ENCODE measurements around the gene ANGPTL7.

ANGPTL7 gene

DNA sequence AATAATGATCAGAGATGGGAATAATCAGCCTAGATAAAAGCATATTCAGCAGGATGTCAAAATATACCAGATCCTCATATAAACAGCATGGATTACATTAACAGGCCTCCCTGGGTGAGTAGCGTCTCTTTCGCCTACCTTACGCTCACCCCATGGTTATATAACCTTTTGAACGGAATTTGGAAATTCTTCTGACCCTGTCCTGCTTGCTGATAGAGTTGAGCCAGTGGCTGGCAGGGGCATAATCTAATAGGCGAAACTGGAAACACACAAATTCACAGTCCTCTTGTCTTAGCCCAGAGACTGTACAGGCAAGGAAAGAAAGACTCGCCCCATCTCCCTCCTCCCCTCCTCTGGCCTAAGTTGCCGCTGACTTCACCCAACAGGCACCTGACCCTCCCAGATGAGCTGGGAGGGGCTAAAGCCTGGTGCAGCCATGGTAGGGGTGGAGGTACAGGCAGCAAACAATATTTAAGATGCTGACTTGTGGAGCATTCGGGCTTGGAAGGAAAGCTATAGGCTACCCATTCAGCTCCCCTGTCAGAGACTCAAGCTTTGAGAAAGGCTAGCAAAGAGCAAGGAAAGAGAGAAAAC, at the start of gene ANGPTL7:
Gene ANGPTL7 (plus strand): TSS at position 498 of the 594 bp plus-strand sequence. CDS start 225 bp downstream, outside the sequence.
- H3K27ac ChIP-seq (ENCODE audit: low read length) = no peak within 1 kb of the TSS
- peaks cover 8 to 15% of the 10 kb centered on the region in 2 donors for H3K4me1 ChIP-seq (ENCODE audit: control insufficient read depth in 1 of 2, insufficient read depth in 2 of 2, low read length in 2 of 2)
- H3K9me3 ChIP-seq (ENCODE audit: control insufficient read depth in 1 of 2, low read length in 2 of 2) = no peaks in the 10 kb centered on the region
- H3K36me3 ChIP-seq (ENCODE audit: control insufficient read depth in 1 of 2, insufficient read depth in 2 of 2, low read length in 2 of 2) = peaks cover 27 to 34% of the 10 kb centered on the region in 2 donors
- H3K4me3 ChIP-seq (ENCODE audit: low read depth in 1 of 2, low read length in 2 of 2) = peak within 1 kb of the TSS in 1 of 2 donors; percentile 46
- no peaks in the 10 kb centered on the region for H3K27me3 ChIP-seq (ENCODE audit: low read depth, low read length)

DNA sequence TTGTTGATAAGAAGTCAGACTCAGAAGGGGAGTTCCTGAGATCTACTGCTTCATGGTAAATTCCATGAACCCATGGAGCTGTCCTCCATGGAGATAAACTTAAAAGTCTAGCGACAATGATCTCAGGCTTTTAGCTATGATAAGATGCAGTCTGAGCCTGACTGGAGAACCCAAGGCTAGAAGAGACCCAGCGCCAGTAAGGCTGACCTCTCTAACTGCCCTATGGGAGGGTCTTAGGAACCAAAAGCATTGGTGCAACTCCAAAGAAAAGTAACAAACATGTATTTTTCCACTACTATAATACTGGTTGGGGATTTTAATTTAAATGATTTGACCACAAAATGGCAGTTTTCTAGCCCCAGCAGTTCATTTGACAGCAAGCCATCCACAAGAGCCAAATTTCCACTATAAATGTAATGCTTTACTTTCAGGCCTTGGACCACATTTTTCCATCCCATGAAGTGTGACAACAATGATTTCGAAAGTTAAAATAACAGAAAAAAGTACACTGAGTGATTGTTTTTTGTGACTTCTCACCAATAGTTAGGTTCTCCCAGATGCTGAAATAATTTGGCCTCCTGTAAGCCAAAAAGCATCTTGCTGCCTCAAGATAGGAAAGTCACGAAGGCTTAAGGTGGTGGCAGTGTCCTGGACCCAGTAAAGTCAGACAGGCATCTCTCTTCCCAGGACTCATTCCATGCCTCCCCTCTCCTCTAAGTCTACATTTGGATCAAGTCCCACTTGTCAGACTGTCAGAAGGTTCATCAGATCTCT, 46.4 kb upstream of the ANGPTL7 start:
- Histone ChIP-seq H3K9me3 (ENCODE audit: control insufficient read depth in 1 of 2, low read length in 2 of 2) (no peaks in the 10 kb centered on the region), H3K36me3 (ENCODE audit: control insufficient read depth in 1 of 2, insufficient read depth in 2 of 2, low read length in 2 of 2) (peaks cover 56 to 70% of the 10 kb centered on the region in 2 donors), H3K27ac (ENCODE audit: low read length) (no peak overlapping the region), H3K4me1 (ENCODE audit: control insufficient read depth in 1 of 2, insufficient read depth in 2 of 2, low read length in 2 of 2) (peaks cover 0 to 6% of the 10 kb centered on the region in 2 donors), H3K4me3 (ENCODE audit: low read depth in 1 of 2, low read length in 2 of 2) (no peak overlapping the region), H3K27me3 (ENCODE audit: low read depth, low read length) (no peaks in the 10 kb centered on the region)

DNA sequence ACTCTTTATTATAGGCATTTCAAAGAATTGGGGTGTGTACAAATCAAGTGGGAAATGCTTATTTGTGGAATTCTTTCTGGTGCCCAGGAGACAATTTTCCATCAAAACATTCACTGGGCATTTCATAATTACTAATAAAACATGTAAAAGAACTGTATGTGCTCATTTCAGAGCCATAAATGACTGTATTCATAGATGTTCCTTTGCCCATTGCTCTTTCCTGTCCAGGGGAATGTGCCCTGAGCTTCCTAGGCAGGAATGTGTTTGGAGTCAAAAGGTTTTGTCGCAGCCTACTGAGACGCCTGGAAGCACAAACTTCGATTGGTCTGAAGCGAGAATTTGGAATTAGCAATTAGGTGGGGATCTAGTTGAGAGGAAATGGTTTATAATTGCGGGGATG, 45.8 kb upstream of the ANGPTL7 start:
- H3K4me3 ChIP-seq (ENCODE audit: low read depth in 1 of 2, low read length in 2 of 2) = no peak overlapping the region
- no peaks in the 10 kb centered on the region for H3K9me3 ChIP-seq (ENCODE audit: control insufficient read depth in 1 of 2, low read length in 2 of 2)
- H3K4me1 ChIP-seq (ENCODE audit: control insufficient read depth in 1 of 2, insufficient read depth in 2 of 2, low read length in 2 of 2) = peaks cover 0 to 6% of the 10 kb centered on the region in 2 donors
- H3K36me3 ChIP-seq (ENCODE audit: control insufficient read depth in 1 of 2, insufficient read depth in 2 of 2, low read length in 2 of 2) = peaks cover 56 to 70% of the 10 kb centered on the region in 2 donors
- H3K27ac ChIP-seq (ENCODE audit: low read length) = no peak overlapping the region
- no peaks in the 10 kb centered on the region for H3K27me3 ChIP-seq (ENCODE audit: low read depth, low read length)

- H3K9me3 ChIP-seq (ENCODE audit: control insufficient read depth in 1 of 2, low read length in 2 of 2) = no peaks in the 10 kb centered on the region
- H3K27me3 ChIP-seq (ENCODE audit: low read depth, low read length) = no peaks in the 10 kb centered on the region
- H3K4me3 ChIP-seq (ENCODE audit: low read depth in 1 of 2, low read length in 2 of 2) = no peak overlapping the region
- peaks cover 0 to 6% of the 10 kb centered on the region in 2 donors for H3K4me1 ChIP-seq (ENCODE audit: control insufficient read depth in 1 of 2, insufficient read depth in 2 of 2, low read length in 2 of 2)
- H3K27ac ChIP-seq (ENCODE audit: low read length) = no peak overlapping the region
- H3K36me3 ChIP-seq (ENCODE audit: control insufficient read depth in 1 of 2, insufficient read depth in 2 of 2, low read length in 2 of 2) = peaks cover 51 to 67% of the 10 kb centered on the region in 2 donors
Measured at GRCh38 chr1:11143907-11144306, 45.2 kb upstream of the ANGPTL7 start.

DNA sequence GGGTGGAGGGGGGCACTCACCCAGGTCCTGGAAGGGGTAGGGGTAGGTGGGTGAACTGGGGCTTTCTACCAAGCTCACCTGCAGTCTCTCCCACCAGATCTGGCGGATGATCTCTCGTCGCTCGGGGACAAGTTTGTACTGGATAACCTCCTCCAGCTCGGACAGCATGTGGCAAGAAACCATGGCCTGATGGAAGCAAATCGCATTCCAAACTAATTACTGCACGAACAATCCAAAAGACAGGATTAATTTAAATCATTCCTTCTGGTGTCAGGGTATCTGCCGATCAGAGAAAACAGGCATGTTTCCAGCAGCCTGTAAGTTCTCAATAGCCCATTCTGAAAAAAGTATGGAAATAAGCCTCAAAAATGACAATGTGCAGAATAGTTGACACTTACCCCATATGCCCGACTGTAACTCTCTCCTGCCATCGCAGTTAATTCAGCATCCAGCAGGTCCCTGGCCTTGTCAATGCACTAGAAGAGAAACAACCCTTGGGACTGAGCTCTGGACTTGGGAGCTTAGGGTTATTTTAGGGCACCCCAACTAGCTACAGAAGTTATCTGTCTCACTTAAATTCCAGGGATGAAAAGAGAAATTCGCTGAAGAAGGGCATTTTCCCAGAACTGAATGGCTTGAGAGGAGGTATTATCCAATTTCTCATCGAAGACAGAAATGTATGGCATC, 44.4 kb upstream of the ANGPTL7 start:
- peaks cover 0 to 6% of the 10 kb centered on the region in 2 donors for H3K4me1 ChIP-seq (ENCODE audit: control insufficient read depth in 1 of 2, insufficient read depth in 2 of 2, low read length in 2 of 2)
- peaks cover 53 to 67% of the 10 kb centered on the region in 2 donors for H3K36me3 ChIP-seq (ENCODE audit: control insufficient read depth in 1 of 2, insufficient read depth in 2 of 2, low read length in 2 of 2)
- H3K9me3 ChIP-seq (ENCODE audit: control insufficient read depth in 1 of 2, low read length in 2 of 2) = no peaks in the 10 kb centered on the region
- H3K27ac ChIP-seq (ENCODE audit: low read length) = no peak overlapping the region
- H3K27me3 ChIP-seq (ENCODE audit: low read depth, low read length) = no peaks in the 10 kb centered on the region
- H3K4me3 ChIP-seq (ENCODE audit: low read depth in 1 of 2, low read length in 2 of 2) = no peak overlapping the region

DNA sequence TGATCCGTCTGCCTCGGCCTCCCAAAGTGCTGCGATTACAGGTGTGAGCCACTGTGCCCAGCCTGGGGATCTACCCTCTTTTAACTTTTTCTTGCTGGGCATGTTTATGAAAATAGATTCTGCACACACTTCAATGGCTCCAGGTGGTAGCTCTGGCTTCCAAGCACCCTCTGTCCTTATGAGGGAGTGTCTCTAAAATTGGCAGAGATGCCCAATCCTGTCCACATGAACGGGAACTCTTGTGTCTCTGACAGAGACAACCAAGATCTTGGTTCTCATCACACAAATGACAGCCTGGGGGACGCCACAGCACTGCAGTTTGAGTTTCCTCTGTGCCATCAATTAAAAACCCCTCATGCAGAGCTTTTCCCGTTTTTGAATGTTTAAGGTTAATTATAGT, 43.4 kb upstream of the ANGPTL7 start:
- Histone ChIP-seq H3K27ac (ENCODE audit: low read length) (no peak overlapping the region), H3K9me3 (ENCODE audit: control insufficient read depth in 1 of 2, low read length in 2 of 2) (no peaks in the 10 kb centered on the region), H3K36me3 (ENCODE audit: control insufficient read depth in 1 of 2, insufficient read depth in 2 of 2, low read length in 2 of 2) (peaks cover 56 to 67% of the 10 kb centered on the region in 2 donors), H3K27me3 (ENCODE audit: low read depth, low read length) (no peaks in the 10 kb centered on the region), H3K4me1 (ENCODE audit: control insufficient read depth in 1 of 2, insufficient read depth in 2 of 2, low read length in 2 of 2) (peaks cover 0 to 13% of the 10 kb centered on the region in 2 donors), H3K4me3 (ENCODE audit: low read depth in 1 of 2, low read length in 2 of 2) (no peak overlapping the region)

DNA sequence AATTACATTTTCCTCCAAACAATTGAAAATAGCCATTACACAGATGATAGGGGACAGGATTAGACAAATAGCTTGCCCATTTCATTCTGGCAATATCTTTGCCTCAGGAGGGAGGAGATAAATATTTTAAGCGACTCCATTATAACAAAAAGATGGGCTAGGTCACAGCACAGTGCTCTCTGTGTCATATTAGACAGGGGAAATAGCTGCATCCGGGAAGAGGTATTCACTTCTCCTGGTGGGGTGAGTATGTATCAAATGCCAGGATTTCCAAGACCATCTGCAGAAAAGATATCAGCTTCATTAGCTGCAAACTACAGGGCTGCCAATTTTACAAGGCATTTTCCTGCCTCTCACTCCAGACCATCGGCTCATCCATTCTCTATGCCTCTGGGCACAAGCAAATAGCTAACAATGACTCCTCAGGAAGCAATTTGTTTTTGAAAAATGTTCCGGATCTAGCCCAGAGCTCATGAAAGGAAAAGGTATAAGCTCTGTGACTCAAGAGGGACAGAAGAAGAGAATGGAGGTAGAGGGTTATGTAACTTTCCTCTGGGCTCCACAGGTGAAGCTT, 41.9 kb upstream of the ANGPTL7 start:
- H3K27ac ChIP-seq (ENCODE audit: low read length) = no peak overlapping the region
- H3K36me3 ChIP-seq (ENCODE audit: control insufficient read depth in 1 of 2, insufficient read depth in 2 of 2, low read length in 2 of 2) = peaks cover 56 to 67% of the 10 kb centered on the region in 2 donors
- H3K9me3 ChIP-seq (ENCODE audit: control insufficient read depth in 1 of 2, low read length in 2 of 2) = no peaks in the 10 kb centered on the region
- no peaks in the 10 kb centered on the region for H3K27me3 ChIP-seq (ENCODE audit: low read depth, low read length)
- H3K4me1 ChIP-seq (ENCODE audit: control insufficient read depth in 1 of 2, insufficient read depth in 2 of 2, low read length in 2 of 2) = peaks cover 0 to 26% of the 10 kb centered on the region in 2 donors
- no peak overlapping the region for H3K4me3 ChIP-seq (ENCODE audit: low read depth in 1 of 2, low read length in 2 of 2)

DNA sequence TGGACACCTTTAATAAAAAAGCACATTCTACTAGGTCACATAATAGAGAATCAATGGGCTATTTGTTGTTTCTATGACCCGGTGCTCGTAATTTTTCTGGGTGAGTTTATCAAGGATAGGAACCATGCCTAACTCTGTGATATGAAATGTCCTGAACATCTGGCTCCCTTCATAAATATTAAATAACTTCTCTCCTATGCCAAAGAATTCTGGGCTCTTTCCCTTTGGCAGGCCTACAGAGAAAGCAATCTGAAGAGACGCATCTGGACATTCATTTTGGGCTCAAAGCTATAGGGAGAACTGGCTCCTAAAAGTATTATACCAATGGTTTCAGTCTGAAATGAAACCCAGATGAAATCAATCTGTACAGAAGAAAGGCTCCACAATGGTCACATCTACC, 38.8 kb upstream of the ANGPTL7 start:
- H3K9me3 ChIP-seq (ENCODE audit: control insufficient read depth in 1 of 2, low read length in 2 of 2) = no peaks in the 10 kb centered on the region
- no peaks in the 10 kb centered on the region for H3K27me3 ChIP-seq (ENCODE audit: low read depth, low read length)
- H3K27ac ChIP-seq (ENCODE audit: low read length) = no peak overlapping the region
- no peak overlapping the region for H3K4me3 ChIP-seq (ENCODE audit: low read depth in 1 of 2, low read length in 2 of 2)
- peaks cover 41 to 51% of the 10 kb centered on the region in 2 donors for H3K36me3 ChIP-seq (ENCODE audit: control insufficient read depth in 1 of 2, insufficient read depth in 2 of 2, low read length in 2 of 2)
- H3K4me1 ChIP-seq (ENCODE audit: control insufficient read depth in 1 of 2, insufficient read depth in 2 of 2, low read length in 2 of 2) = peaks cover 0 to 23% of the 10 kb centered on the region in 2 donors

DNA sequence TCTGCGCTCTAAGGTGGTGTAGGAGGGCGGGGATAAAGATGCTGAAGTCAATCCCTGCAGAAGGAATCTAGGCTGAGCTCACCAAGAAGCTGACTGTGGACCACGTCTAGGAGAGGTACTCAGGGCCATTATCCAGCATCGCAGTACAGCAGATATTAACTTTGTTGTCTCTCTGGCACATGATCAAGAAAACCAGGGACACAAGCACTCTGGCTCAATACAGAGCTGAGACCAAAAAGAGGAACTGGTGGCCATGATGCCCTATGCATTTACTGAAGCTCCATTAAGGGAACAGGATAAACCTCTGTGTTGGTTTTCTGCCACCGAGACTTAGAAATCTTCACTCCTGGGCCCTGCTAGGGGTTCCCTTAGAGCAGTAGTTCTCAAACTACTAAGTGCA, 38.0 kb upstream of the ANGPTL7 start:
- Histone ChIP-seq H3K36me3 (ENCODE audit: control insufficient read depth in 1 of 2, insufficient read depth in 2 of 2, low read length in 2 of 2) (peaks cover 45 to 48% of the 10 kb centered on the region in 2 donors), H3K9me3 (ENCODE audit: control insufficient read depth in 1 of 2, low read length in 2 of 2) (no peaks in the 10 kb centered on the region), H3K27ac (ENCODE audit: low read length) (no peak overlapping the region), H3K27me3 (ENCODE audit: low read depth, low read length) (no peaks in the 10 kb centered on the region), H3K4me1 (ENCODE audit: control insufficient read depth in 1 of 2, insufficient read depth in 2 of 2, low read length in 2 of 2) (peaks cover 0 to 23% of the 10 kb centered on the region in 2 donors), H3K4me3 (ENCODE audit: low read depth in 1 of 2, low read length in 2 of 2) (no peak overlapping the region)

DNA sequence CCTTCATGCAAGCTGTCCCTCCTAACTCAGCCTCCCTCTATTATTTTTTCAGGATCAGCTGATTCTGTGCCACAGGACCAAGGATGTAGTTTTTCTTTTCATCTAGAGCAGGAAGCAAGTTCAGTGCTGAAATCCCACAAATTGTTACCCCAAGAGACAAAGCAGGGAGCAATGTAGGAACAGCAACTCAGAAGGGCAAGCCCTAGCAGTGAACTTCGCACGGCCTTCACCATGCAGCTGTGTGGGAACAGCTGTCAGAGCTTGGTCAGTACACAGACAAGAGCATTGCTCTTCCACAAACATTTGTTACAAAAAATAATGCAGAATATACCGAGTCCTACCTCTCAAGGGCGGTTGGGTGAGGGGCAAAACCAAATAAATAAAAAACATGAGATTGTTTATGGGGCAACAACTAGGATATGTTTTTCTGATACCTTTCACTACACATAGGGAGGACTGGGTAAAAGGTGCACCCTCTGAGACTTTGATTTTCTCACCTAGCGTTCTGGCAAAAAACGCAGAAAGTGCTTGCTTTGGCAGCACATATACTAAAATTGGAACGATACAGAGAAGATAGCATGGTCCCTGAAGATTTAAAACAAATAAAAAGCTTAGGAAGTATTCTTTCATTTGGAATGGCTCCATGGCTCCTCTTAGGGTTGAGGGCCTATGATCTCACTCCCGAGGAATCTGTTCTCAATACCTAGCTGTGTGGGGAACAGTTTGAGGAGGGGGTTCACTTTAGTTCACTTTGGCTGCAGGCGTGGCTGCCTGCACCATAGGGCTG, 37.1 kb upstream of the ANGPTL7 start:
- no peaks in the 10 kb centered on the region for H3K27me3 ChIP-seq (ENCODE audit: low read depth, low read length)
- H3K4me3 ChIP-seq (ENCODE audit: low read depth in 1 of 2, low read length in 2 of 2) = no peak overlapping the region
- no peak overlapping the region for H3K27ac ChIP-seq (ENCODE audit: low read length)
- no peaks in the 10 kb centered on the region for H3K9me3 ChIP-seq (ENCODE audit: control insufficient read depth in 1 of 2, low read length in 2 of 2)
- H3K36me3 ChIP-seq (ENCODE audit: control insufficient read depth in 1 of 2, insufficient read depth in 2 of 2, low read length in 2 of 2) = peaks cover 45 to 47% of the 10 kb centered on the region in 2 donors
- peaks cover 0 to 23% of the 10 kb centered on the region in 2 donors for H3K4me1 ChIP-seq (ENCODE audit: control insufficient read depth in 1 of 2, insufficient read depth in 2 of 2, low read length in 2 of 2)
